GM19467 (cell line): ENCODE data around the gene IPO13.

ENCODE experiments used
- ATAC-seq: cut with Tn5 transposase; IDR thresholded peaks from one replicate; pipeline ENCODE4 v1.9.1; 2021; ENCODE audit warnings: mild to moderate bottlenecking, moderate library complexity; ENCODE audit not compliant: unreplicated experiment

The IPO13 gene

GRCh38 chr1:43946236-43947060, at the start of gene IPO13:
Gene IPO13 (plus strand): TSS chr1:43946950. CDS start chr1:43947601, 651 bp downstream.
- ATAC-seq = peak; percentile 91

GRCh38 chr1:43898981-43899380, 47.8 kb upstream of the IPO13 start:
- no peak for ATAC-seq

GRCh38 chr1:43900386-43900785, 46.4 kb upstream of the IPO13 start:
- ATAC-seq = no peak

- ATAC-seq = no peak
These were observed 45.4 kb upstream of the IPO13 start for GRCh38 chr1:43901196-43901961.

- no peak for ATAC-seq
These were observed 44.5 kb upstream of the IPO13 start for GRCh38 chr1:43902058-43902831.

GRCh38 chr1:43904660-43905551, 41.8 kb upstream of the IPO13 start:
- no peak for ATAC-seq

GRCh38 chr1:43908226-43908625, 38.5 kb upstream of the IPO13 start:
- no peak for ATAC-seq

GRCh38 chr1:43908858-43909257, 37.9 kb upstream of the IPO13 start:
- no peak for ATAC-seq

GRCh38 chr1:43910343-43910742, 36.4 kb upstream of the IPO13 start:
- no peak for ATAC-seq

GRCh38 chr1:43912607-43913006, 34.1 kb upstream of the IPO13 start:
- no peak for ATAC-seq

- ATAC-seq = no peak
These were observed 33.7 kb upstream of the IPO13 start for GRCh38 chr1:43913051-43913501.

GRCh38 chr1:43913666-43914360, 32.9 kb upstream of the IPO13 start:
- no peak for ATAC-seq

GRCh38 chr1:43914576-43915525, 31.9 kb upstream of the IPO13 start:
- no peak for ATAC-seq

- ATAC-seq = no peak
These were observed 26.8 kb upstream of the IPO13 start for GRCh38 chr1:43919906-43920305.

- no peak for ATAC-seq
These were observed 25.7 kb upstream of the IPO13 start for GRCh38 chr1:43921022-43921421.

- no peak for ATAC-seq
These were observed 22.2 kb upstream of the IPO13 start for GRCh38 chr1:43924516-43924915.

GRCh38 chr1:43925846-43926245, 20.9 kb upstream of the IPO13 start:
- ATAC-seq = no peak

- no peak for ATAC-seq
These were observed 16.4 kb upstream of the IPO13 start for GRCh38 chr1:43930168-43930948.
